Epithelial cell of esophagus (primary cell): ENCODE results near the gene THOP1.

Experiments
- DNase-seq: peaks from one replicate; pipeline ENCODE4 v3.0.0; 2010; ENCODE audit warnings: low read depth
- H3K4me3 ChIP-seq: 2 replicates; pipeline ENCODE4 v1.5.1; 2011; ENCODE audit warnings: mild to moderate bottlenecking, low read length, control low read depth
- CTCF ChIP-seq: IDR thresholded peaks from 2 replicates; pipeline ENCODE4 v1.5.1; 2011; ENCODE audit warnings: low read depth, mild to moderate bottlenecking, low read length, control low read depth, inconsistent platforms; ENCODE audit not compliant: insufficient read depth; ENCODE audit errors: missing control alignments

Gene THOP1

GRCh38 chr19:2793126-2793525 is 7.8 kb downstream of the THOP1 start:
- DNase-seq: no peak
- TF ChIP-seq CTCF: no peak
- no peak overlapping the region for H3K4me3 ChIP-seq

GRCh38 chr19:2793577-2793976 is 8.3 kb downstream of the THOP1 start:
- H3K4me3 ChIP-seq: no peak overlapping the region
- no peak for DNase-seq
- TF ChIP-seq CTCF: no peak

GRCh38 chr19:2795827-2796658 is 10.7 kb downstream of the THOP1 start:
- TF ChIP-seq CTCF: no peak
- no peak overlapping the region for H3K4me3 ChIP-seq
- DNase-seq: no peak

- TF ChIP-seq CTCF: no peak
- no peak for DNase-seq
- no peak overlapping the region for H3K4me3 ChIP-seq
These were observed 11.5 kb downstream of the THOP1 start for GRCh38 chr19:2796659-2797266.

GRCh38 chr19:2797280-2797679 is 12.0 kb downstream of the THOP1 start:
- no peak for TF ChIP-seq CTCF
- no peak for DNase-seq
- H3K4me3 ChIP-seq: no peak overlapping the region

- H3K4me3 ChIP-seq: no peak overlapping the region
- TF ChIP-seq CTCF: no peak
- no peak for DNase-seq
These were observed 12.9 kb downstream of the THOP1 start for GRCh38 chr19:2798158-2798685.
